NCI-H1417 treated with DMSO at 0.1 percent for 48 hours (cell line): ENCODE data around the gene RAB40AL.

ENCODE experiments used
- DNase-seq: peaks from one replicate; lab custom pipeline; 2025; lab: John Stamatoyannopoulos, UW

Gene RAB40AL

DNA sequence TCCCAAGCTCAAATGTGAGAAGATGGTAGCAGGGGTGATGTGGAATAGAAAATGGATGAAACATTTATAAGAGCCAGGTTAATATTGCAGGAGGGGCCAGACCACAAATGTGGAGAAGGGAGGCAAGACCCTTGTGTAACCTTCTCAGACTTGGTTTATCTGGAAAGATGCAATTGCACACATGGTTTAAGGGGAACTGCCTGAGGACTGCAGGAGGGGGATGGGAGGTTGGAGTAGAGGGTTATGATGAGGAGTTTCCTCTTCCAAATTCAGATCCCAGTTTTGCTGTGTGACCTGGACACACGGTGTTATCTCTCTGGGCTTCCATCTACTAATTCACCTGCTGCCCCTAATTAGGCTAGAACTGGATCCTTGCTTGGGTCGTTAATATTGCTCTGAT, 46.1 kb downstream of the RAB40AL start:
- no peak for DNase-seq

GRCh38 chrX:102985192-102985591, 48.1 kb downstream of the RAB40AL start:
- DNase-seq: no peak
